Panc1 (cell line): ENCODE measurements around the gene NPDC1. TPM values are rescaled to one million over a fixed set of nuclear protein-coding genes. Genes with fewer than 3 reads are reported as not detected.

Experiments used
- ATAC-seq: fragments of 200-7000 bp; cut with Tn5 transposase; 2 replicates; pipeline ENCODE4 v1.9.1; 2020; ENCODE audit warnings: mild to moderate bottlenecking, moderate library complexity
- BruUV-seq: library from RNA; stranded (reverse); fragments of 400-500 nt; replicated peaks from 2 replicates; lab custom pipeline; 2021; lab: Mats Ljungman, UMichigan
- CTCF ChIA-PET: fragments of 300-600 bp; sonication (Branson Sonifier 250); formaldehyde crosslinking; loops from one replicate; lab custom pipeline; 2022; ENCODE audit warnings: antibody characterized with exemption; lab: Charles Lee
- POLR2A ChIA-PET: fragments of 300-600 bp; sonication (Branson Sonifier 250); formaldehyde crosslinking; loops from one replicate; lab custom pipeline; 2022; ENCODE audit warnings: antibody characterized with exemption; lab: Charles Lee
- DNase-seq: peaks from one replicate; pipeline ENCODE4 v3.0.0-alpha.2; 2010; ENCODE audit warnings: low read depth, low spot score
- H3K27ac ChIP-seq: 2 replicates; pipeline ENCODE4 v1.5.1; 2011; ENCODE audit warnings: mild to moderate bottlenecking, low read length, inconsistent platforms
- H3K27me3 ChIP-seq: fragments of 200-500 bp; sonication (Bioruptor generic); 2 replicates; pipeline ENCODE4 v1.6.0; 2014; ENCODE audit warnings: low read length, inconsistent platforms; ENCODE audit not compliant: control insufficient read depth, insufficient read depth
- H3K36me3 ChIP-seq: fragments of 200-500 bp; sonication (Bioruptor generic); 2 replicates; pipeline ENCODE4 v1.5.1; 2014; ENCODE audit warnings: inconsistent platforms, mild to moderate bottlenecking, low read length, moderate library complexity; ENCODE audit not compliant: control insufficient read depth, insufficient read depth
- H3K4me1 ChIP-seq: 2 replicates; pipeline ENCODE4 v1.5.1; 2011; ENCODE audit warnings: inconsistent platforms, mild to moderate bottlenecking, low read length, moderate library complexity; ENCODE audit not compliant: control insufficient read depth, insufficient read depth
- H3K4me3 ChIP-seq, 2 experiments: 2 replicates each; pipeline ENCODE4 v1.5.1; 2011 to 2012; ENCODE audit warnings: low read depth in 2 of 2, low read length in 2 of 2, mild to moderate bottlenecking in 2 of 2, inconsistent platforms in 1 of 2, moderate library complexity in 1 of 2
- H3K9me3 ChIP-seq: fragments of 200-500 bp; sonication (Bioruptor generic); 2 replicates; pipeline ENCODE4 v1.5.1; 2014; ENCODE audit warnings: low read depth, mild to moderate bottlenecking, inconsistent platforms, low read length, moderate library complexity; ENCODE audit not compliant: control insufficient read depth, insufficient read depth
- POLR2AphosphoS5 ChIP-seq: IDR thresholded peaks from 2 replicates; pipeline ENCODE4 v1.6.1; 2012; ENCODE audit warnings: mild to moderate bottlenecking, low read depth, low read length, moderate library complexity
- SIN3A ChIP-seq: IDR thresholded peaks from 2 replicates; pipeline ENCODE4 v1.6.1; 2012; ENCODE audit warnings: low read depth, mild to moderate bottlenecking, low read length, moderate library complexity, borderline replicate concordance; ENCODE audit not compliant: insufficient read depth
- TCF7L2 ChIP-seq: IDR thresholded peaks from 2 replicates; pipeline ENCODE4 v1.6.1; 2011; ENCODE audit warnings: mild to moderate bottlenecking, low read depth, low read length, inconsistent platforms
- in situ Hi-C: cut with HindIII; loops from 2 replicates; pipeline ENCODE4 v1.10.0; 2016; ENCODE audit warnings: low sequenced_read_pairs, low pct_unique_long_range_greater_than_20kb
- intact Hi-C: fragments of 100-400 bp; cut with micrococcal nuclease; formaldehyde crosslinking; loops from one replicate; pipeline ENCODE4 v1.10.0; 2022; ENCODE audit not compliant: unreplicated experiment
- total RNA-seq: library from RNA; stranded (reverse); gene quantifications from one replicate; pipeline ENCODE4 v1.2.1, GENCODE V29; 2021; ENCODE audit not compliant: unreplicated experiment
- TF ChIP-seq, protein P1 (sequence below), 2 experiments: IDR thresholded peaks; 2 replicates each; pipeline ENCODE4 v1.6.1; 2011 to 2012; ENCODE audit warnings: low read depth in 2 of 2, control low read depth in 1 of 2, low read length in 1 of 2, mild to moderate bottlenecking in 1 of 2, moderate library complexity in 1 of 2; ENCODE audit not compliant: insufficient read depth in 1 of 2
- TF ChIP-seq, protein P2 (sequence below): fragments of 450-650 bp; IDR thresholded peaks from 2 replicates; pipeline ENCODE4 v1.5.1; 2017; ENCODE audit warnings: mild to moderate bottlenecking

Gene NPDC1
- total RNA-seq, 1 experiment from 2014 or later = 43.5 TPM

DNA sequence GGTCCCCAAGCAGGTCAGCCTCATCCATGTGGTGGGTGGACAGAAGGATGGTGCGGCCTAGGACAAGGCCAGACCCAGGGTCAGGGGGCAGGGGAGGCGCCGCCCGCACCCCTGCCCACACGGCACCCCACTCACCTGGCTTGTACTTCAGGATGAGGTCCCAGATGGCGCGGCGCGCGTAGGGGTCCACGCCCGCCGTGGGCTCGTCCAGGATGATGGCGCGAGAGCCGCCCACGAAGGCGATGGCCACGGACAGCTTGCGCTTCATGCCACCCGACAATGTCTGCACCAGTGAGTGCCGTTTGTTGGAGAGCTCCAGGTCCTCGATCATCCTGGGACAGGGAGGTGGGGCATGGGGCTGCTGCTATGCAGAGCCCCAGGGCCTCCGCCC is 30.4 kb downstream of the NPDC1 start:
- H3K36me3 ChIP-seq = no peaks in the 10 kb centered on the region
- ChIA-PET POLR2A (no interaction called here), CTCF (interaction anchor here (0.7 kb wide), 1 partner anchor 45 kb away, joined by 4 read pairs; no protein-coding TSS in a partner anchor)
- no peaks in the 10 kb centered on the region for H3K9me3 ChIP-seq
- no TSS peak for BruUV-seq
- H3K27me3 ChIP-seq = no peaks in the 10 kb centered on the region
- ATAC-seq = no peak
- H3K4me1 ChIP-seq = no peaks in the 10 kb centered on the region
- H3K4me3 ChIP-seq = no peak overlapping the region
- H3K27ac ChIP-seq = no peak overlapping the region
- in situ Hi-C loops (no loop called here), intact Hi-C loops (no loop called here)
- TF ChIP-seq TCF7L2 (no peak), SIN3A (no peak), POLR2AphosphoS5 (no peak)
- TF ChIP-seq, protein P1, sequence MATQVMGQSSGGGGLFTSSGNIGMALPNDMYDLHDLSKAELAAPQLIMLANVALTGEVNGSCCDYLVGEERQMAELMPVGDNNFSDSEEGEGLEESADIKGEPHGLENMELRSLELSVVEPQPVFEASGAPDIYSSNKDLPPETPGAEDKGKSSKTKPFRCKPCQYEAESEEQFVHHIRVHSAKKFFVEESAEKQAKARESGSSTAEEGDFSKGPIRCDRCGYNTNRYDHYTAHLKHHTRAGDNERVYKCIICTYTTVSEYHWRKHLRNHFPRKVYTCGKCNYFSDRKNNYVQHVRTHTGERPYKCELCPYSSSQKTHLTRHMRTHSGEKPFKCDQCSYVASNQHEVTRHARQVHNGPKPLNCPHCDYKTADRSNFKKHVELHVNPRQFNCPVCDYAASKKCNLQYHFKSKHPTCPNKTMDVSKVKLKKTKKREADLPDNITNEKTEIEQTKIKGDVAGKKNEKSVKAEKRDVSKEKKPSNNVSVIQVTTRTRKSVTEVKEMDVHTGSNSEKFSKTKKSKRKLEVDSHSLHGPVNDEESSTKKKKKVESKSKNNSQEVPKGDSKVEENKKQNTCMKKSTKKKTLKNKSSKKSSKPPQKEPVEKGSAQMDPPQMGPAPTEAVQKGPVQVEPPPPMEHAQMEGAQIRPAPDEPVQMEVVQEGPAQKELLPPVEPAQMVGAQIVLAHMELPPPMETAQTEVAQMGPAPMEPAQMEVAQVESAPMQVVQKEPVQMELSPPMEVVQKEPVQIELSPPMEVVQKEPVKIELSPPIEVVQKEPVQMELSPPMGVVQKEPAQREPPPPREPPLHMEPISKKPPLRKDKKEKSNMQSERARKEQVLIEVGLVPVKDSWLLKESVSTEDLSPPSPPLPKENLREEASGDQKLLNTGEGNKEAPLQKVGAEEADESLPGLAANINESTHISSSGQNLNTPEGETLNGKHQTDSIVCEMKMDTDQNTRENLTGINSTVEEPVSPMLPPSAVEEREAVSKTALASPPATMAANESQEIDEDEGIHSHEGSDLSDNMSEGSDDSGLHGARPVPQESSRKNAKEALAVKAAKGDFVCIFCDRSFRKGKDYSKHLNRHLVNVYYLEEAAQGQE (IDR thresholded peaks at IDR 0.05; ENCODE audit: insufficient read depth in 1 of 2, low read depth in 2 of 2, low read length in 1 of 2) = no peak
- TF ChIP-seq, protein P2, sequence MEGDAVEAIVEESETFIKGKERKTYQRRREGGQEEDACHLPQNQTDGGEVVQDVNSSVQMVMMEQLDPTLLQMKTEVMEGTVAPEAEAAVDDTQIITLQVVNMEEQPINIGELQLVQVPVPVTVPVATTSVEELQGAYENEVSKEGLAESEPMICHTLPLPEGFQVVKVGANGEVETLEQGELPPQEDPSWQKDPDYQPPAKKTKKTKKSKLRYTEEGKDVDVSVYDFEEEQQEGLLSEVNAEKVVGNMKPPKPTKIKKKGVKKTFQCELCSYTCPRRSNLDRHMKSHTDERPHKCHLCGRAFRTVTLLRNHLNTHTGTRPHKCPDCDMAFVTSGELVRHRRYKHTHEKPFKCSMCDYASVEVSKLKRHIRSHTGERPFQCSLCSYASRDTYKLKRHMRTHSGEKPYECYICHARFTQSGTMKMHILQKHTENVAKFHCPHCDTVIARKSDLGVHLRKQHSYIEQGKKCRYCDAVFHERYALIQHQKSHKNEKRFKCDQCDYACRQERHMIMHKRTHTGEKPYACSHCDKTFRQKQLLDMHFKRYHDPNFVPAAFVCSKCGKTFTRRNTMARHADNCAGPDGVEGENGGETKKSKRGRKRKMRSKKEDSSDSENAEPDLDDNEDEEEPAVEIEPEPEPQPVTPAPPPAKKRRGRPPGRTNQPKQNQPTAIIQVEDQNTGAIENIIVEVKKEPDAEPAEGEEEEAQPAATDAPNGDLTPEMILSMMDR = no peak
- no peak for DNase-seq

DNA sequence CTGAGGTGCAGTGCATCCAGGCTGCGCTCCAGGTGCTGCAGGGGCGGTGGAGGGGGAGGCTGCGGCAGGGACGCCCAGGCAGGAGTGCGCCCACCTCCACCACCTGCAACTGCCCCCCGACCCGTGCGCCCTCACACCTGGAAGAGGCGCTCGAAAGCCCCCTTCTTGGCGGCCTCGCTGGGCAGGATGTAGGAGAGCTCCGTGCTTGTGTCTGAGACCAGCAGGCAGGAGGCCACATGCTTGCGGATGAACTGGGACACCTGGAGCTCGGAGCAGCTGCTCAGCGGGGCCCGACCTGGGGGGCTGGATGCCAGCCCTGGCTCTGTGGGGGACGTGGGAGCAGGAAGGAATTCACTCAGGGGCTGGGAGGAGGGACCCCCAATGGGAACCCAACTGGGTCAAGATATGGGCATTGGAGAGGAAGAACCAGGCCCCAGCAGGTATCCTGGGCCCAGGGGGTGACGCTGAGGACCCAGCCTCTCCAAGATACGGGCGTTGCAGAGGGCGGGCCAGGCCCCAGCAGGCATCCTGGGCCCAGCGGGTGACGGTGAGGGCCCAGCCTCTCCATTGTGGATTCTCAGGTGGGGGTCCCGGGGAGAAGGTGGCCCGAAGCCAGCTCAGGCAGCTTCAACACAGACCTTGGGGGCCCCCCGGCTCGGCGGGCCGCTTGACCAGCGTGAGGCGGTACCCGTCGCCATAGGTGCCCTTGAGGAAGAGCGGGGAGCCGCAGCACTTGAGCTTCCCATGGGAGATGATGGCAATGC is 31.0 kb downstream of the NPDC1 start:
- H3K4me1 ChIP-seq = no peaks in the 10 kb centered on the region
- H3K4me3 ChIP-seq = no peak overlapping the region
- H3K27me3 ChIP-seq = no peaks in the 10 kb centered on the region
- DNase-seq (no peak), ATAC-seq (no peak)
- no TSS peak for BruUV-seq
- CTCF ChIA-PET = interaction anchor here (0.7 kb wide), 1 partner anchor 45 kb away, joined by 4 read pairs; no protein-coding TSS in a partner anchor
- TF ChIP-seq, protein P1 (IDR thresholded peaks at IDR 0.05; ENCODE audit: insufficient read depth in 1 of 2, low read depth in 2 of 2, low read length in 1 of 2) = no peak
- TF ChIP-seq SIN3A (no peak), TCF7L2 (no peak), POLR2AphosphoS5 (no peak)
- TF ChIP-seq, protein P2 = no peak
- H3K9me3 ChIP-seq = no peaks in the 10 kb centered on the region
- no peaks in the 10 kb centered on the region for H3K36me3 ChIP-seq
- POLR2A ChIA-PET = no interaction called here
- intact Hi-C loops (no loop called here), in situ Hi-C loops (no loop called here)
- no peak overlapping the region for H3K27ac ChIP-seq
